Tongue (tissue), 3 donors: ENCODE results near the gene MCCD1. TPM values are rescaled to one million over a fixed set of nuclear protein-coding genes. Genes with fewer than 3 reads are reported as not detected.

ENCODE experiments used
- DNase-seq: peaks from one replicate; pipeline ENCODE4 v3.0.0-alpha.2; 2015
- small RNA-seq: library from RNA; depleted of rRNA; stranded (forward); fragments of <200 nt; gene quantifications from one replicate; pipeline ENCODE3, GENCODE V24; 2014; ENCODE audit warnings: low replicate concordance
- total RNA-seq: library from RNA; depleted of rRNA; stranded (reverse); fragments of >200 nt; gene quantifications from one replicate; pipeline ENCODE4 v1.2.3, GENCODE V29; 2014

Gene MCCD1
- total RNA-seq, 1 donor from 2014 or later = not detected

DNA sequence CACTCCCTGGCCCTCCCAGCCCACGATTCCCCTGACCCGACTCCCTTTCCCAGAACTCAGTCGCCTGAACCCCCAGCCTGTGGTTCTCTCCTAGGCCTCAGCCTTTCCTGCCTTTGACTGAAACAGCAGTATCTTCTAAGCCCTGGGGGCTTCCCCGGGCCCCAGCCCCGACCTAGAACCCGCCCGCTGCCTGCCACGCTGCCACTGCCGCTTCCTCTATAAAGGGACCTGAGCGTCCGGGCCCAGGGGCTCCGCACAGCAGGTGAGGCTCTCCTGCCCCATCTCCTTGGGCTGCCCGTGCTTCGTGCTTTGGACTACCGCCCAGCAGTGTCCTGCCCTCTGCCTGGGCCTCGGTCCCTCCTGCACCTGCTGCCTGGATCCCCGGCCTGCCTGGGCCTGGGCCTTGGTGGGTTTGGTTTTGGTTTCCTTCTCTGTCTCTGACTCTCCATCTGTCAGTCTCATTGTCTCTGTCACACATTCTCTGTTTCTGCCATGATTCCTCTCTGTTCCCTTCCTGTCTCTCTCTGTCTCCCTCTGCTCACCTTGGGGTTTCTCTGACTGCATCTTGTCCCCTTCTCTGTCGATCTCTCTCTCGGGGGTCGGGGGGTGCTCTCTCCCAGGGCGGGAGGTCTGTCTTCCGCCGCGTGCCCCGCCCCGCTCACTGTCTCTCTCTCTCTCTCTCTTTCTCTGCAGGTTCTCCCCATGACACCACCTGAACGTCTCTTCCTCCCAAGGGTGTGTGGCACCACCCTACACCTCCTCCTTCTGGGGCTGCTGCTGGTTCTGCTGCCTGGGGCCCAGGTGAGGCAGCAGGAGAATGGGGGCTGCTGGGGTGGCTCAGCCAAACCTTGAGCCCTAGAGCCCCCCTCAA is 43.5 kb downstream of the MCCD1 start, which contains the start of gene LTA:
Gene LTA (plus strand): TSS at position 249 of the 871 bp plus-strand sequence. CDS start 454 bp downstream, at position 703.
- DNase-seq = no peak

DNA sequence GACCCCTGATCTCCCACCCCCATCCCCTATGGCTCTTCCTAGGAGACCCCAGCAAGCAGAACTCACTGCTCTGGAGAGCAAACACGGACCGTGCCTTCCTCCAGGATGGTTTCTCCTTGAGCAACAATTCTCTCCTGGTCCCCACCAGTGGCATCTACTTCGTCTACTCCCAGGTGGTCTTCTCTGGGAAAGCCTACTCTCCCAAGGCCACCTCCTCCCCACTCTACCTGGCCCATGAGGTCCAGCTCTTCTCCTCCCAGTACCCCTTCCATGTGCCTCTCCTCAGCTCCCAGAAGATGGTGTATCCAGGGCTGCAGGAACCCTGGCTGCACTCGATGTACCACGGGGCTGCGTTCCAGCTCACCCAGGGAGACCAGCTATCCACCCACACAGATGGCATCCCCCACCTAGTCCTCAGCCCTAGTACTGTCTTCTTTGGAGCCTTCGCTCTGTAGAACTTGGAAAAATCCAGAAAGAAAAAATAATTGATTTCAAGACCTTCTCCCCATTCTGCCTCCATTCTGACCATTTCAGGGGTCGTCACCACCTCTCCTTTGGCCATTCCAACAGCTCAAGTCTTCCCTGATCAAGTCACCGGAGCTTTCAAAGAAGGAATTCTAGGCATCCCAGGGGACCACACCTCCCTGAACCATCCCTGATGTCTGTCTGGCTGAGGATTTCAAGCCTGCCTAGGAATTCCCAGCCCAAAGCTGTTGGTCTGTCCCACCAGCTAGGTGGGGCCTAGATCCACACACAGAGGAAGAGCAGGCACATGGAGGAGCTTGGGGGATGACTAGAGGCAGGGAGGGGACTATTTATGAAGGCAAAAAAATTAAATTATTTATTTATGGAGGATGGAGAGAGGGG is 44.7 kb downstream of the MCCD1 start:
- DNase-seq = no peak

DNA sequence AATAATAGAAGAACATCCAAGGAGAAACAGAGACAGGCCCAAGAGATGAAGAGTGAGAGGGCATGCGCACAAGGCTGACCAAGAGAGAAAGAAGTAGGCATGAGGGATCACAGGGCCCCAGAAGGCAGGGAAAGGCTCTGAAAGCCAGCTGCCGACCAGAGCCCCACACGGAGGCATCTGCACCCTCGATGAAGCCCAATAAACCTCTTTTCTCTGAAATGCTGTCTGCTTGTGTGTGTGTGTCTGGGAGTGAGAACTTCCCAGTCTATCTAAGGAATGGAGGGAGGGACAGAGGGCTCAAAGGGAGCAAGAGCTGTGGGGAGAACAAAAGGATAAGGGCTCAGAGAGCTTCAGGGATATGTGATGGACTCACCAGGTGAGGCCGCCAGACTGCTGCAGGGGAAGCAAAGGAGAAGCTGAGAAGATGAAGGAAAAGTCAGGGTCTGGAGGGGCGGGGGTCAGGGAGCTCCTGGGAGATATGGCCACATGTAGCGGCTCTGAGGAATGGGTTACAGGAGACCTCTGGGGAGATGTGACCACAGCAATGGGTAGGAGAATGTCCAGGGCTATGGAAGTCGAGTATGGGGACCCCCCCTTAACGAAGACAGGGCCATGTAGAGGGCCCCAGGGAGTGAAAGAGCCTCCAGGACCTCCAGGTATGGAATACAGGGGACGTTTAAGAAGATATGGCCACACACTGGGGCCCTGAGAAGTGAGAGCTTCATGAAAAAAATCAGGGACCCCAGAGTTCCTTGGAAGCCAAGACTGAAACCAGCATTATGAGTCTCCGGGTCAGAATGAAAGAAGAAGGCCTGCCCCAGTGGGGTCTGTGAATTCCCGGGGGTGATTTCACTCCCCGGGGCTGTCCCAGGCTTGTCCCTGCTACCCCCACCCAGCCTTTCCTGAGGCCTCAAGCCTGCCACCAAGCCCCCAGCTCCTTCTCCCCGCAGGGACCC is 45.6 kb downstream of the MCCD1 start:
- no peak for DNase-seq

DNA sequence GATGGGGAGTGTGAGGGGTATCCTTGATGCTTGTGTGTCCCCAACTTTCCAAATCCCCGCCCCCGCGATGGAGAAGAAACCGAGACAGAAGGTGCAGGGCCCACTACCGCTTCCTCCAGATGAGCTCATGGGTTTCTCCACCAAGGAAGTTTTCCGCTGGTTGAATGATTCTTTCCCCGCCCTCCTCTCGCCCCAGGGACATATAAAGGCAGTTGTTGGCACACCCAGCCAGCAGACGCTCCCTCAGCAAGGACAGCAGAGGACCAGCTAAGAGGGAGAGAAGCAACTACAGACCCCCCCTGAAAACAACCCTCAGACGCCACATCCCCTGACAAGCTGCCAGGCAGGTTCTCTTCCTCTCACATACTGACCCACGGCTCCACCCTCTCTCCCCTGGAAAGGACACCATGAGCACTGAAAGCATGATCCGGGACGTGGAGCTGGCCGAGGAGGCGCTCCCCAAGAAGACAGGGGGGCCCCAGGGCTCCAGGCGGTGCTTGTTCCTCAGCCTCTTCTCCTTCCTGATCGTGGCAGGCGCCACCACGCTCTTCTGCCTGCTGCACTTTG is 46.7 kb downstream of the MCCD1 start, which contains the start of gene TNF:
Gene TNF (plus strand): TSS at position 231 of the 567 bp plus-strand sequence. CDS start 177 bp downstream, at position 408.
- peak; percentile 28 for DNase-seq

DNA sequence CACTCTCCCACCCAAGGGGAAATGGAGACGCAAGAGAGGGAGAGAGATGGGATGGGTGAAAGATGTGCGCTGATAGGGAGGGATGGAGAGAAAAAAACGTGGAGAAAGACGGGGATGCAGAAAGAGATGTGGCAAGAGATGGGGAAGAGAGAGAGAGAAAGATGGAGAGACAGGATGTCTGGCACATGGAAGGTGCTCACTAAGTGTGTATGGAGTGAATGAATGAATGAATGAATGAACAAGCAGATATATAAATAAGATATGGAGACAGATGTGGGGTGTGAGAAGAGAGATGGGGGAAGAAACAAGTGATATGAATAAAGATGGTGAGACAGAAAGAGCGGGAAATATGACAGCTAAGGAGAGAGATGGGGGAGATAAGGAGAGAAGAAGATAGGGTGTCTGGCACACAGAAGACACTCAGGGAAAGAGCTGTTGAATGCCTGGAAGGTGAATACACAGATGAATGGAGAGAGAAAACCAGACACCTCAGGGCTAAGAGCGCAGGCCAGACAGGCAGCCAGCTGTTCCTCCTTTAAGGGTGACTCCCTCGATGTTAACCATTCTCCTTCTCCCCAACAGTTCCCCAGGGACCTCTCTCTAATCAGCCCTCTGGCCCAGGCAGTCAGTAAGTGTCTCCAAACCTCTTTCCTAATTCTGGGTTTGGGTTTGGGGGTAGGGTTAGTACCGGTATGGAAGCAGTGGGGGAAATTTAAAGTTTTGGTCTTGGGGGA is 47.4 kb downstream of the MCCD1 start:
- DNase-seq = no peak

DNA sequence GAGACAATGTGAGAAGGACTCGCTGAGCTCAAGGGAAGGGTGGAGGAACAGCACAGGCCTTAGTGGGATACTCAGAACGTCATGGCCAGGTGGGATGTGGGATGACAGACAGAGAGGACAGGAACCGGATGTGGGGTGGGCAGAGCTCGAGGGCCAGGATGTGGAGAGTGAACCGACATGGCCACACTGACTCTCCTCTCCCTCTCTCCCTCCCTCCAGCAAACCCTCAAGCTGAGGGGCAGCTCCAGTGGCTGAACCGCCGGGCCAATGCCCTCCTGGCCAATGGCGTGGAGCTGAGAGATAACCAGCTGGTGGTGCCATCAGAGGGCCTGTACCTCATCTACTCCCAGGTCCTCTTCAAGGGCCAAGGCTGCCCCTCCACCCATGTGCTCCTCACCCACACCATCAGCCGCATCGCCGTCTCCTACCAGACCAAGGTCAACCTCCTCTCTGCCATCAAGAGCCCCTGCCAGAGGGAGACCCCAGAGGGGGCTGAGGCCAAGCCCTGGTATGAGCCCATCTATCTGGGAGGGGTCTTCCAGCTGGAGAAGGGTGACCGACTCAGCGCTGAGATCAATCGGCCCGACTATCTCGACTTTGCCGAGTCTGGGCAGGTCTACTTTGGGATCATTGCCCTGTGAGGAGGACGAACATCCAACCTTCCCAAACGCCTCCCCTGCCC is 48.3 kb downstream of the MCCD1 start:
- DNase-seq = no peak

DNA sequence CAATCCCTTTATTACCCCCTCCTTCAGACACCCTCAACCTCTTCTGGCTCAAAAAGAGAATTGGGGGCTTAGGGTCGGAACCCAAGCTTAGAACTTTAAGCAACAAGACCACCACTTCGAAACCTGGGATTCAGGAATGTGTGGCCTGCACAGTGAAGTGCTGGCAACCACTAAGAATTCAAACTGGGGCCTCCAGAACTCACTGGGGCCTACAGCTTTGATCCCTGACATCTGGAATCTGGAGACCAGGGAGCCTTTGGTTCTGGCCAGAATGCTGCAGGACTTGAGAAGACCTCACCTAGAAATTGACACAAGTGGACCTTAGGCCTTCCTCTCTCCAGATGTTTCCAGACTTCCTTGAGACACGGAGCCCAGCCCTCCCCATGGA is 48.8 kb downstream of the MCCD1 start:
- DNase-seq = no peak

DNA sequence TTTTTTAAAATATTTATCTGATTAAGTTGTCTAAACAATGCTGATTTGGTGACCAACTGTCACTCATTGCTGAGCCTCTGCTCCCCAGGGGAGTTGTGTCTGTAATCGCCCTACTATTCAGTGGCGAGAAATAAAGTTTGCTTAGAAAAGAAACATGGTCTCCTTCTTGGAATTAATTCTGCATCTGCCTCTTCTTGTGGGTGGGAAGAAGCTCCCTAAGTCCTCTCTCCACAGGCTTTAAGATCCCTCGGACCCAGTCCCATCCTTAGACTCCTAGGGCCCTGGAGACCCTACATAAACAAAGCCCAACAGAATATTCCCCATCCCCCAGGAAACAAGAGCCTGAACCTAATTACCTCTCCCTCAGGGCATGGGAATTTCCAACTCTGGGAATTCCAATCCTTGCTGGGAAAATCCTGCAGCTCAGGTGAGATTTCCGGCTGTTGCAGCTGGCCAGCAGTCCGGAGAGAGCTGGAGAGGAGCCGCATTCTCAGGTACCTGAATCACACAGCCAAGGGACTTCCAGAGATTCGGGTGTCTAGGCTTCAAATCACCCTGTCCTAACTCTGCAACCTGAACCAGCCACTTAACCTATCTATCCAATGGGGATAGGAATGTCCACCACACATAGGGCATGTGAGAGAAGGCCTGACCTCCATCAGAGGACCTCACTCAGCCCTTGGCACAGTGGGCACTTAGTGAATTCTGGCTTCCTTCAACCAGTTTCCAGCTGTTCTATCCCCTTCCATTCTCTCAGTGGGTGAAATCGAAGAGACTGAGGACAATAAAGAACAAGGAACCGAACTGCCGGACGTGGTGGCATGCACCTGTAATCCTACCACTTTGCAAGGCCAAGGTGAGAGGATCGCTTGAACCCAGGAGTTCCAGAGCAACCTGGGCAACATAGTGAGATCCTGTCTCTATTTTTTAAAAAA is 49.7 kb downstream of the MCCD1 start:
- DNase-seq = no peak

DNA sequence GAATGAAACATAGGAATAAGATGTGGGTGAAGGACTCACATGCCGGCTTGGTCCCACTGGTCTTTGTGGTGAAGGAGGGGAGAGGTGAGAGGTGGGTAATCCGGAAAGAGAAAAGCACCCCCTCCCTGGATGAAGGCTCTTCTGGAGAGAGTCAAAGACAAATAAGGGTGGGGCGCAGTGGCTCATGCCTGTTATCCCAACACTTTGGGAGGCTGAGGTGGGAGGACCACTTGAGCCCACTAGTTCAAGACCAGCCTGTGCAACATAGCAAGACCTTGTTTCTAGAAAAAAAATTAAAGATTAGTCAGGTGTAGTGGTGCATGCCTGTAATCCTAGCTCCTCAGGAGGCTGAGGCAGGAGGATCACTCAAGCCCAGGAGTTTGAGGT is 50.4 kb downstream of the MCCD1 start:
- DNase-seq = no peak

Small RNA genes within 50 kb of the gene (small RNA-seq; reads per million reads assigned to genes)
- not detected for gene AL663061.1
- gene RF00019 = not detected
- 364 reads per million, percentile 98 among the genes with 10 or more reads in this experiment for gene SNORD117
- gene SNORD84 = not detected

Other genes with a start within 250 kb of the MCCD1 start
- gene HLA-B, start 171.8 kb upstream of the MCCD1 start, total RNA-seq = 451 TPM
- gene MICA, start 125.4 kb upstream of the MCCD1 start, total RNA-seq = 6.8 TPM
- gene MICB, start 30.8 kb upstream of the MCCD1 start, total RNA-seq = 3.9 TPM
- gene DDX39B, start 13.0 kb downstream of the MCCD1 start, total RNA-seq = 319 TPM
- 1.3 TPM for gene ATP6V1G2, start 17.6 kb downstream of the MCCD1 start, total RNA-seq
- 11.4 TPM for gene NFKBIL1, start 18.6 kb downstream of the MCCD1 start, total RNA-seq
- gene LTA, start 43.3 kb downstream of the MCCD1 start, total RNA-seq = not detected
- not detected for gene TNF, start 46.6 kb downstream of the MCCD1 start, total RNA-seq
- gene LTB, start 53.5 kb downstream of the MCCD1 start, total RNA-seq = 1.7 TPM
- gene LST1, start 57.3 kb downstream of the MCCD1 start, total RNA-seq = 1.5 TPM
- gene NCR3, start 64.0 kb downstream of the MCCD1 start, total RNA-seq = not detected
- gene AIF1, start 86.3 kb downstream of the MCCD1 start, total RNA-seq = 10.9 TPM
- 66.1 TPM for gene PRRC2A, start 91.8 kb downstream of the MCCD1 start, total RNA-seq
- 154 TPM for gene BAG6, start 123.7 kb downstream of the MCCD1 start, total RNA-seq
- not detected for gene APOM, start 126.9 kb downstream of the MCCD1 start, total RNA-seq
- 20.8 TPM for gene C6orf47, start 131.8 kb downstream of the MCCD1 start, total RNA-seq
- gene GPANK1, start 136.0 kb downstream of the MCCD1 start, total RNA-seq = 18.0 TPM
- gene CSNK2B, start 137.1 kb downstream of the MCCD1 start, total RNA-seq = 92.1 TPM
- gene LY6G5B, start 141.0 kb downstream of the MCCD1 start, total RNA-seq = 2.6 TPM
- not detected for gene LY6G5C, start 152.1 kb downstream of the MCCD1 start, total RNA-seq
- gene ABHD16A, start 174.4 kb downstream of the MCCD1 start, total RNA-seq = 46.2 TPM
- gene LY6G6F, start 177.9 kb downstream of the MCCD1 start, total RNA-seq = 0.82 TPM
- gene LY6G6D, start 186.4 kb downstream of the MCCD1 start, total RNA-seq = not detected
- 1.1 TPM for gene LY6G6C, start 192.8 kb downstream of the MCCD1 start, total RNA-seq
- gene MPIG6B, start 194.4 kb downstream of the MCCD1 start, total RNA-seq = not detected
- gene DDAH2, start 200.3 kb downstream of the MCCD1 start, total RNA-seq = 114 TPM
- gene CLIC1, start 207.6 kb downstream of the MCCD1 start, total RNA-seq = 131 TPM
- 9.6 TPM for gene MSH5, start 211.0 kb downstream of the MCCD1 start, total RNA-seq
- not detected for gene SAPCD1, start 233.7 kb downstream of the MCCD1 start, total RNA-seq
- gene VWA7, start 248.4 kb downstream of the MCCD1 start, total RNA-seq = 2.3 TPM